ENCODE measurements around the gene DENND2D.

DNA sequence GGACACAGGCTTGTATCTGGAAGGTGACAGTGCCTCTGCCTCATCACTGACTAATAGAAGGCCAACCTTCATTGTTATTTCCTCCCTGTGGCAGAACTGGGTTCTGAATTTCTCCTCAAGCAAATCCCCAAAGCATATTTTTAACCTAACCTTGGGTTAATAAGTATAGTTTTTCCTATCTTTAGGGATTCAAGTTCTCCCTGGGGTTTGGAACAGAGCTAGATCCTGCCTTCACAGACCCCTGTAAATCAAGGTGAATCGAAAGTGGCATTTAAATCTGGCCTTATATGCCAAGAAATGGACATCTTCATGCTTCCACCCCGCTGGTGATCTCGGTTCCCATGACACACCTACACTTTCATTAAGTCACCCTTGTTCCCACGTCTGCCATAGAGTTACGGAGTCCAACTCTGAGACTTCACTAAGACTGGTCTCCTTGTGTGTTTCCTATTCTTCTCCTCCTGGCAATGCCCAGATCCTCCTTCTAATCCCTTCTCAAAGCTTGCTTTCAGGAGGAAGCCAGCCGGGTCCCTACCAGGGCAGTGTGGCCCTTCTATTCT, 22.8 kb upstream of the DENND2D start:
- TF ChIP-seq CTCF (conservative IDR thresholded peaks at IDR 0.05; ENCODE audit: low read depth in 2 of 2) = no peak
- TF ChIP-seq ZNF462 (CRISPR knock-in tag; IDR thresholded peaks at IDR 0.05) = no peak
- TF ChIP-seq ETS1 (IDR thresholded peaks at IDR 0.05) = no peak
- TF ChIP-seq POLR2AphosphoS5 (IDR thresholded peaks at IDR 0.05; ENCODE audit: low read depth) = no peak
- TF ChIP-seq EZH2 (IDR thresholded peaks at IDR 0.05; ENCODE audit: low read depth, unreplicated experiment) = no peak
